H9 (cell line): Measurements from ENCODE around the gene ACVR1. TPM values are rescaled to one million over a fixed set of nuclear protein-coding genes. Genes with fewer than 3 reads are reported as not detected.

Experiments used
- DNase-seq: peaks from one replicate; pipeline ENCODE4 v3.0.0-alpha.2; 2017
- H2AFZ ChIP-seq: one replicate; pipeline ENCODE4 v1.6.1; 2013; ENCODE audit warnings: mild to moderate bottlenecking, low read length, control low read depth, moderate library complexity
- H2AK5ac ChIP-seq: 2 replicates; pipeline ENCODE4 v1.6.1; 2013; ENCODE audit warnings: low read length, control low read depth, mixed read lengths; ENCODE audit not compliant: insufficient read length
- H2BK120ac ChIP-seq: one replicate; pipeline ENCODE4 v1.6.1; 2013; ENCODE audit warnings: low read depth, mild to moderate bottlenecking, low read length, control low read depth, inconsistent platforms; ENCODE audit not compliant: poor library complexity, severe bottlenecking
- H2BK12ac ChIP-seq: 2 replicates; pipeline ENCODE4 v1.6.1; 2013; ENCODE audit warnings: low read length, control low read depth, mixed read lengths, low read depth; ENCODE audit not compliant: insufficient read length
- H2BK15ac ChIP-seq: 2 replicates; pipeline ENCODE4 v1.6.1; 2013; ENCODE audit warnings: low read depth, low read length, control low read depth
- H2BK20ac ChIP-seq: one replicate; pipeline ENCODE4 v1.6.1; 2013; ENCODE audit warnings: low read depth, mild to moderate bottlenecking, low read length, control low read depth, inconsistent platforms; ENCODE audit not compliant: poor library complexity, severe bottlenecking
- H2BK5ac ChIP-seq: 2 replicates; pipeline ENCODE4 v1.6.1; 2013; ENCODE audit warnings: low read length, control low read depth, mixed read lengths; ENCODE audit not compliant: insufficient read length
- H3K14ac ChIP-seq: 2 replicates; pipeline ENCODE4 v1.6.1; 2013; ENCODE audit warnings: low read length, control low read depth; ENCODE audit not compliant: insufficient read depth
- H3K18ac ChIP-seq: 2 replicates; pipeline ENCODE4 v1.6.1; 2013; ENCODE audit warnings: low read depth, mild to moderate bottlenecking, mixed read lengths, low read length, control low read depth; ENCODE audit not compliant: insufficient read length
- H3K23ac ChIP-seq: 2 replicates; pipeline ENCODE4 v1.6.1; 2013; ENCODE audit warnings: low read length, control low read depth, mixed read lengths, low read depth; ENCODE audit not compliant: insufficient read length
- H3K23me2 ChIP-seq: 2 replicates; pipeline ENCODE4 v1.6.1; 2013; ENCODE audit warnings: low read depth, mild to moderate bottlenecking, mixed read lengths, low read length, control low read depth; ENCODE audit not compliant: insufficient read length, poor library complexity, severe bottlenecking
- H3K27ac ChIP-seq: 2 replicates; pipeline ENCODE4 v1.5.1; 2013; ENCODE audit warnings: low read length, control low read depth, mixed read lengths, low read depth; ENCODE audit not compliant: insufficient read length
- H3K27me3 ChIP-seq: 2 replicates; pipeline ENCODE4 v1.6.1; 2013; ENCODE audit warnings: low read length, control low read depth, inconsistent platforms; ENCODE audit not compliant: insufficient read depth
- H3K4ac ChIP-seq: 2 replicates; pipeline ENCODE4 v1.6.1; 2013; ENCODE audit warnings: low read depth, mild to moderate bottlenecking, control low read depth, inconsistent platforms, low read length, moderate library complexity
- H3K4me1 ChIP-seq: 2 replicates; pipeline ENCODE4 v1.6.1; 2013; ENCODE audit warnings: low read length, control low read depth, inconsistent platforms; ENCODE audit not compliant: insufficient read depth
- H3K4me2 ChIP-seq: 2 replicates; pipeline ENCODE4 v1.6.1; 2013; ENCODE audit warnings: low read length, control low read depth, mixed read lengths; ENCODE audit not compliant: insufficient read length, insufficient read depth
- H3K56ac ChIP-seq: 2 replicates; pipeline ENCODE4 v1.6.1; 2013; ENCODE audit warnings: low read depth, mild to moderate bottlenecking, mixed read lengths, low read length, control low read depth; ENCODE audit not compliant: insufficient read length
- H3K79me1 ChIP-seq: 2 replicates; pipeline ENCODE4 v1.6.1; 2013; ENCODE audit warnings: low read depth, mild to moderate bottlenecking, moderate library complexity, low read length, control low read depth, inconsistent platforms; ENCODE audit not compliant: insufficient read depth, poor library complexity, severe bottlenecking
- H3K79me2 ChIP-seq: 2 replicates; pipeline ENCODE4 v1.6.1; 2013; ENCODE audit warnings: low read length, control low read depth, inconsistent platforms; ENCODE audit not compliant: insufficient read depth
- H3K9ac ChIP-seq: 2 replicates; pipeline ENCODE4 v1.6.1; 2013; ENCODE audit warnings: low read length, control low read depth, mixed read lengths; ENCODE audit not compliant: insufficient read length; ENCODE audit errors: extremely low read depth
- H3K9me3 ChIP-seq: one replicate; pipeline ENCODE4 v1.6.1; 2013; ENCODE audit warnings: low read depth, low read length, inconsistent platforms; ENCODE audit not compliant: control insufficient read depth
- H3T11ph ChIP-seq: one replicate; pipeline ENCODE4 v1.6.1; 2013; ENCODE audit warnings: mild to moderate bottlenecking, low read length, control low read depth, inconsistent platforms
- H4K20me1 ChIP-seq: one replicate; pipeline ENCODE4 v1.6.1; 2013; ENCODE audit not compliant: control insufficient read depth, insufficient read length, insufficient read depth
- H4K5ac ChIP-seq: 2 replicates; pipeline ENCODE4 v1.6.1; 2013; ENCODE audit warnings: low read depth, mild to moderate bottlenecking, mixed read lengths, low read length, control low read depth; ENCODE audit not compliant: insufficient read length
- H4K8ac ChIP-seq: replicated peaks from 2 replicates; pipeline ENCODE4 v1.6.1; 2013; ENCODE audit warnings: low read length, control low read depth, mixed read lengths, low read depth; ENCODE audit not compliant: insufficient read length
- H4K91ac ChIP-seq: 2 replicates; pipeline ENCODE4 v1.6.1; 2013; ENCODE audit warnings: low read depth, mild to moderate bottlenecking, moderate library complexity, mixed read lengths, low read length, control low read depth; ENCODE audit not compliant: insufficient read length
- H3K27ac Mint-ChIP-seq, 3 experiments: 2 replicates in 2 of 3; 3 replicates in 1 of 3; pipeline ENCODE4 v1.8.0; 2020 to 2021; ENCODE audit warnings: mixed read lengths in 3 of 3, mild to moderate bottlenecking in 1 of 3, moderate library complexity in 1 of 3
- H3K27me3 Mint-ChIP-seq: 2 replicates; pipeline ENCODE4 v1.8.0; 2021; ENCODE audit warnings: low read depth, mild to moderate bottlenecking, moderate library complexity, mixed read lengths
- H3K36me3 Mint-ChIP-seq, 3 experiments: 2 replicates in 2 of 3; 3 replicates in 1 of 3; pipeline ENCODE4 v1.8.0; 2020 to 2021; ENCODE audit warnings: low read depth in 3 of 3, mixed read lengths in 3 of 3; ENCODE audit not compliant: insufficient read depth in 1 of 3
- H3K4me1 Mint-ChIP-seq, 2 experiments: 2 replicates each; pipeline ENCODE4 v1.8.0; 2020; ENCODE audit warnings: mixed read lengths in 2 of 2
- H3K4me3 Mint-ChIP-seq, 2 experiments: 2 replicates in 1 of 2; 3 replicates in 1 of 2; pipeline ENCODE4 v1.8.0; 2020 to 2021; ENCODE audit warnings: mild to moderate bottlenecking in 2 of 2, mixed read lengths in 2 of 2, moderate library complexity in 1 of 2
- H3K9me3 Mint-ChIP-seq, 2 experiments: 2 replicates in 1 of 2; 3 replicates in 1 of 2; pipeline ENCODE4 v1.8.0; 2020; ENCODE audit warnings: mild to moderate bottlenecking in 2 of 2, mixed read lengths in 2 of 2, moderate library complexity in 1 of 2
- CTCF ChIP-seq: fragments of 200-600 bp; sonication (generic); conservative IDR thresholded peaks from 3 replicates; pipeline ENCODE4 v1.8.0; 2021; ENCODE audit warnings: antibody characterized with exemption, mild to moderate bottlenecking
- WGBS: extraction: QIAGEN DNeasy Blood & Tissue Kit; methylation state at CpG from one replicate; pipeline ENCODE4 v1.1.7; 2013; ENCODE audit warnings: missing lambda C conversion rate, low lambda C conversion rate, mixed read lengths; ENCODE audit not compliant: insufficient read length; ENCODE audit errors: extremely low coverage; 5-methylcytosine and 5-hydroxymethylcytosine counted together
- total RNA-seq: library from RNA; stranded (reverse); gene quantifications from 2 replicates; pipeline ENCODE4 v1.2.1, GENCODE V29; 2021

Gene ACVR1
- total RNA-seq, 1 experiment from 2014 or later, result 21.2 TPM

DNA sequence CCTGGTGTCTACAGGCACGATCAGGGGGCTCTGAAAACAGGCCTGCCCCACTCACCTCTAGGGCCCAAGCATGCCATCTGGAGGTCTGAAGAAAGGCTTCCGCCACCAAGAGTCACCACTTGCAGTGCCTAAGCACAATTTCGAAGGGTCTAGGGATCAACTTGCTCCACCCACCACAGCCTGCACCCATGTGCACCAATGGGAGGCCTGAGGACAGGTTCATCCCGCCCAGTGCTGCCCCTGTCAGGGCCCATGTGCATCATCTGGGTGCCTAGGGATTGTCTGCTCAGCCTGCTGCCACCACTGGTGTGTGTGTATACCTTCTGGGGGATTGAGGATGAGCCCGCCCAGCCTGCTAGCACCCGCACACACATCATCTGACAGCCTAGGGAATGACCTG lies 126.4 kb downstream of the ACVR1 start:
- H3K9ac ChIP-seq, result no peak overlapping the region
- no peaks in the 10 kb centered on the region for H3K27me3 Mint-ChIP-seq
- H3K4me2 ChIP-seq, result no peak overlapping the region
- H3K23me2 ChIP-seq, result no peaks in the 10 kb centered on the region
- no peak overlapping the region for H3K18ac ChIP-seq
- H3K36me3 Mint-ChIP-seq, result peaks cover 9 to 24% (median 9%) of the 10 kb centered on the region in 3 experiments; a peak in 6 of 7 replicates
- no peak overlapping the region for H2AFZ ChIP-seq
- H3K9me3 ChIP-seq, result no peaks in the 10 kb centered on the region
- H3K9me3 Mint-ChIP-seq, result no peaks in the 10 kb centered on the region
- no peaks in the 10 kb centered on the region for H4K20me1 ChIP-seq
- H3K4ac ChIP-seq, result no peak overlapping the region
- H2BK120ac ChIP-seq, result no peak overlapping the region
- no peak overlapping the region for H4K5ac ChIP-seq
- H3K56ac ChIP-seq, result no peak overlapping the region
- no peak overlapping the region for H2BK20ac ChIP-seq
- H3K27me3 ChIP-seq, result no peaks in the 10 kb centered on the region
- H3K4me1 Mint-ChIP-seq, result peaks cover 4 to 9% of the 10 kb centered on the region in 2 experiments; a peak in 2 of 4 replicates
- no peaks in the 10 kb centered on the region for H3K4me1 ChIP-seq
- no peak for DNase-seq
- no peak overlapping the region for H3K14ac ChIP-seq
- H2AK5ac ChIP-seq, result no peak overlapping the region
- no peak overlapping the region for H3K4me3 Mint-ChIP-seq
- no peak overlapping the region for H2BK12ac ChIP-seq
- no peak overlapping the region for H3K27ac ChIP-seq
- no peaks in the 10 kb centered on the region for H3K79me2 ChIP-seq
- no peak overlapping the region for H2BK5ac ChIP-seq
- no peaks in the 10 kb centered on the region for H3K79me1 ChIP-seq
- no CpG with 5 or more reads among the region's 6 CpGs for WGBS
- H3K23ac ChIP-seq, result no peak overlapping the region
- H4K8ac ChIP-seq, result no peak overlapping the region
- no peak overlapping the region; a peak in 1 of 7 replicates for H3K27ac Mint-ChIP-seq
- TF ChIP-seq CTCF, result no peak
- H4K91ac ChIP-seq, result no peak overlapping the region
- H2BK15ac ChIP-seq, result no peak overlapping the region
- no peak overlapping the region for H3T11ph ChIP-seq
